ENCODE data around the gene KLHL6.
A peak's percentile ranks its signal among the peaks of the same experiment; 100 is the strongest.
"Not testable (repeated sequence)": the region's sequence is repeated elsewhere in the genome, so short reads cannot be mapped to it uniquely, and the experiment has no call there.

The KLHL6 gene

GRCh38 chr3:183529185-183529584 is 26.3 kb downstream of the KLHL6 start:
- DNase-seq: no peak

- DNase-seq: not testable (repeated sequence)
These were observed 26.7 kb downstream of the KLHL6 start for GRCh38 chr3:183528758-183529157.

- DNase-seq: no peak
These were observed 27.8 kb downstream of the KLHL6 start for GRCh38 chr3:183527428-183528379.

- peak; percentile 13 for DNase-seq
These were observed 28.6 kb downstream of the KLHL6 start for GRCh38 chr3:183526838-183527427.

GRCh38 chr3:183524476-183524875 is 31.0 kb downstream of the KLHL6 start:
- no peak for DNase-seq

GRCh38 chr3:183520741-183521556 is 34.6 kb downstream of the KLHL6 start:
- not testable (repeated sequence) for DNase-seq

GRCh38 chr3:183520295-183520694 is 35.2 kb downstream of the KLHL6 start:
- DNase-seq: not testable (repeated sequence)

GRCh38 chr3:183519891-183520290 is 35.6 kb downstream of the KLHL6 start:
- DNase-seq: no peak

GRCh38 chr3:183518491-183519251 is 36.8 kb downstream of the KLHL6 start:
- no peak for DNase-seq

- DNase-seq: no peak
These were observed 37.9 kb downstream of the KLHL6 start for GRCh38 chr3:183517607-183518006.

- DNase-seq: no peak
These were observed 39.3 kb downstream of the KLHL6 start for GRCh38 chr3:183515968-183516851.

GRCh38 chr3:183514021-183514420 is 41.5 kb downstream of the KLHL6 start:
- no peak for DNase-seq

- DNase-seq: no peak
These were observed 42.3 kb downstream of the KLHL6 start for GRCh38 chr3:183513046-183513706.

GRCh38 chr3:183511286-183512131 is 44.0 kb downstream of the KLHL6 start:
- not testable (repeated sequence) for DNase-seq

GRCh38 chr3:183508821-183509220 is 46.7 kb downstream of the KLHL6 start:
- no peak for DNase-seq

GRCh38 chr3:183507551-183507950 is 48.0 kb downstream of the KLHL6 start:
- DNase-seq: no peak

GRCh38 chr3:183506674-183507320 is 48.7 kb downstream of the KLHL6 start:
- DNase-seq: no peak

GRCh38 chr3:183504597-183504996 is 50.9 kb downstream of the KLHL6 start:
- no peak for DNase-seq

- DNase-seq: no peak
These were observed 51.8 kb downstream of the KLHL6 start for GRCh38 chr3:183503746-183504145.

Data from HCEC 1CT (cell line).